Stimulated activated CD4-positive, alpha-beta T cell treated with anti-CD3 and anti-CD28 coated beads, Interleukin-15, amount 100 ng/mL, for 24 hours (primary cell): ENCODE measurements around the gene TMEM59L.
A peak's percentile ranks its signal among the peaks of the same experiment; 100 is the strongest.
"Not testable (repeated sequence)": the region's sequence is repeated elsewhere in the genome, so short reads cannot be mapped to it uniquely, and the experiment has no call there.

Source experiments
- DNase-seq: peaks from one replicate; pipeline ENCODE4 v3.0.0-alpha.2; 2020

The TMEM59L gene

GRCh38 chr19:18594096-18594823 is 18.4 kb upstream of the TMEM59L start:
- peak; percentile 82 for DNase-seq

- DNase-seq = no peak
Observed at GRCh38 chr19:18594824-18595373, 17.8 kb upstream of the TMEM59L start.

- no peak for DNase-seq
Observed at GRCh38 chr19:18595475-18595874, 17.2 kb upstream of the TMEM59L start.

- DNase-seq = no peak
Observed at GRCh38 chr19:18596752-18597157, 15.9 kb upstream of the TMEM59L start.

- DNase-seq = no peak
Observed at GRCh38 chr19:18597809-18598660, 14.6 kb upstream of the TMEM59L start.

GRCh38 chr19:18599485-18599884 is 13.2 kb upstream of the TMEM59L start:
- no peak for DNase-seq

- DNase-seq = not testable (repeated sequence)
Observed at GRCh38 chr19:18600692-18601397, 11.8 kb upstream of the TMEM59L start.

GRCh38 chr19:18601875-18602274 is 10.8 kb upstream of the TMEM59L start:
- DNase-seq = no peak

GRCh38 chr19:18603255-18603957 is 9.3 kb upstream of the TMEM59L start:
- DNase-seq = no peak

- DNase-seq = no peak
Observed at GRCh38 chr19:18603958-18604819, 8.5 kb upstream of the TMEM59L start.

GRCh38 chr19:18604820-18605159 is 7.9 kb upstream of the TMEM59L start:
- no peak for DNase-seq

- DNase-seq = no peak
Observed at GRCh38 chr19:18605196-18605545, 7.5 kb upstream of the TMEM59L start.

GRCh38 chr19:18605546-18606280 is 7.0 kb upstream of the TMEM59L start:
- no peak for DNase-seq

GRCh38 chr19:18606281-18607225 is 6.1 kb upstream of the TMEM59L start, which contains the start of gene CRLF1:
Gene CRLF1, minus strand, starts transcription at chr19:18606799. Its CDS starts 143 bp downstream, at chr19:18606656.
- DNase-seq = no peak

- no peak for DNase-seq
Observed at GRCh38 chr19:18607226-18608101, 5.2 kb upstream of the TMEM59L start.

GRCh38 chr19:18608102-18608804 is 4.4 kb upstream of the TMEM59L start:
- DNase-seq = no peak

- DNase-seq = no peak
Observed at GRCh38 chr19:18608805-18609716, 3.6 kb upstream of the TMEM59L start.
